Panc1 (cell line): Measurements from ENCODE around the gene SPAG4. TPM values are rescaled to one million over a fixed set of nuclear protein-coding genes. Genes with fewer than 3 reads are reported as not detected.
A peak's percentile ranks its signal among the peaks of the same experiment; 100 is the strongest.

ENCODE experiments used
- ATAC-seq: fragments of 200-7000 bp; cut with Tn5 transposase; 2 replicates; pipeline ENCODE4 v1.9.1; 2020; ENCODE audit warnings: mild to moderate bottlenecking, moderate library complexity
- BruUV-seq: library from RNA; stranded (reverse); fragments of 400-500 nt; replicated peaks from 2 replicates; lab custom pipeline; 2021; lab: Mats Ljungman, UMichigan
- CTCF ChIA-PET: fragments of 300-600 bp; sonication (Branson Sonifier 250); formaldehyde crosslinking; loops from one replicate; lab custom pipeline; 2022; ENCODE audit warnings: antibody characterized with exemption; lab: Charles Lee
- POLR2A ChIA-PET: fragments of 300-600 bp; sonication (Branson Sonifier 250); formaldehyde crosslinking; loops from one replicate; lab custom pipeline; 2022; ENCODE audit warnings: antibody characterized with exemption; lab: Charles Lee
- DNase-seq: peaks from one replicate; pipeline ENCODE4 v3.0.0-alpha.2; 2010; ENCODE audit warnings: low read depth, low spot score
- H3K27ac ChIP-seq: 2 replicates; pipeline ENCODE4 v1.5.1; 2011; ENCODE audit warnings: mild to moderate bottlenecking, low read length, inconsistent platforms
- H3K27me3 ChIP-seq: fragments of 200-500 bp; sonication (Bioruptor generic); 2 replicates; pipeline ENCODE4 v1.6.0; 2014; ENCODE audit warnings: low read length, inconsistent platforms; ENCODE audit not compliant: control insufficient read depth, insufficient read depth
- H3K36me3 ChIP-seq: fragments of 200-500 bp; sonication (Bioruptor generic); 2 replicates; pipeline ENCODE4 v1.5.1; 2014; ENCODE audit warnings: inconsistent platforms, mild to moderate bottlenecking, low read length, moderate library complexity; ENCODE audit not compliant: control insufficient read depth, insufficient read depth
- H3K4me1 ChIP-seq: 2 replicates; pipeline ENCODE4 v1.5.1; 2011; ENCODE audit warnings: inconsistent platforms, mild to moderate bottlenecking, low read length, moderate library complexity; ENCODE audit not compliant: control insufficient read depth, insufficient read depth
- H3K4me3 ChIP-seq, 2 experiments: 2 replicates each; pipeline ENCODE4 v1.5.1; 2011 to 2012; ENCODE audit warnings: low read depth in 2 of 2, low read length in 2 of 2, mild to moderate bottlenecking in 2 of 2, inconsistent platforms in 1 of 2, moderate library complexity in 1 of 2
- H3K9me3 ChIP-seq: fragments of 200-500 bp; sonication (Bioruptor generic); 2 replicates; pipeline ENCODE4 v1.5.1; 2014; ENCODE audit warnings: low read depth, mild to moderate bottlenecking, inconsistent platforms, low read length, moderate library complexity; ENCODE audit not compliant: control insufficient read depth, insufficient read depth
- POLR2AphosphoS5 ChIP-seq: IDR thresholded peaks from 2 replicates; pipeline ENCODE4 v1.6.1; 2012; ENCODE audit warnings: mild to moderate bottlenecking, low read depth, low read length, moderate library complexity
- SIN3A ChIP-seq: IDR thresholded peaks from 2 replicates; pipeline ENCODE4 v1.6.1; 2012; ENCODE audit warnings: low read depth, mild to moderate bottlenecking, low read length, moderate library complexity, borderline replicate concordance; ENCODE audit not compliant: insufficient read depth
- TCF7L2 ChIP-seq: IDR thresholded peaks from 2 replicates; pipeline ENCODE4 v1.6.1; 2011; ENCODE audit warnings: mild to moderate bottlenecking, low read depth, low read length, inconsistent platforms
- in situ Hi-C: cut with HindIII; loops from 2 replicates; pipeline ENCODE4 v1.10.0; 2016; ENCODE audit warnings: low sequenced_read_pairs, low pct_unique_long_range_greater_than_20kb
- intact Hi-C: fragments of 100-400 bp; cut with micrococcal nuclease; formaldehyde crosslinking; loops from one replicate; pipeline ENCODE4 v1.10.0; 2022; ENCODE audit not compliant: unreplicated experiment
- total RNA-seq: library from RNA; stranded (reverse); gene quantifications from one replicate; pipeline ENCODE4 v1.2.1, GENCODE V29; 2021; ENCODE audit not compliant: unreplicated experiment
- TF ChIP-seq, protein P1 (sequence below): fragments of 450-650 bp; IDR thresholded peaks from 2 replicates; pipeline ENCODE4 v1.5.1; 2017; ENCODE audit warnings: mild to moderate bottlenecking
- TF ChIP-seq, protein P2 (sequence below), 2 experiments: IDR thresholded peaks; 2 replicates each; pipeline ENCODE4 v1.6.1; 2011 to 2012; ENCODE audit warnings: low read depth in 2 of 2, control low read depth in 1 of 2, low read length in 1 of 2, mild to moderate bottlenecking in 1 of 2, moderate library complexity in 1 of 2; ENCODE audit not compliant: insufficient read depth in 1 of 2

SPAG4 gene
- total RNA-seq, 1 experiment from 2014 or later, result 17.6 TPM

DNA sequence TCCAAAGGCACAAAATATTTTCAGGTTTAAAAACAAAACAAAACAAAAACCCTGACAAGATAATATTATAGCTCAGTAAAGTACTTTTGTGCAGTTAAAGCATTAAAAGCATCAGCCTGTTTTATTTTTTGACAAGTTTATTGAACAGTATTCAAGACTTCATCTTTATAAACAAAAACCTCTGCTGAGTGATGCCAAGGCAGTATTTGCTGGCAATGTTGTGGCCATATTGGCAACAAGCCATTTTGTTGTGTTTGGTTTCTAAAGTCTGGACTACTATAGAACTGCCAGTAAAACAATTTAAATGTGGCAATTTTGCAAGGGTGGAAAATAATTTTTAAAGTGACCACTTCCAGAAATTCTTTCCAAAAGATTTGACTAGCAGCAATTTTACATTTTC is 33.2 kb downstream of the SPAG4 start:
- ChIA-PET POLR2A (no interaction called here), CTCF (interaction anchor here (1.0 kb wide), 1 partner anchor 29 kb away, joined by 4 read pairs; no protein-coding TSS in a partner anchor)
- no peak for ATAC-seq
- Histone ChIP-seq H3K36me3 (peaks cover 14% of the 10 kb centered on the region), H3K4me3 (no peak overlapping the region), H3K9me3 (no peaks in the 10 kb centered on the region), H3K4me1 (peaks cover 4% of the 10 kb centered on the region), H3K27me3 (no peaks in the 10 kb centered on the region), H3K27ac (no peak overlapping the region)
- no TSS peak for BruUV-seq
- no peak for DNase-seq
- TF ChIP-seq, protein P1, sequence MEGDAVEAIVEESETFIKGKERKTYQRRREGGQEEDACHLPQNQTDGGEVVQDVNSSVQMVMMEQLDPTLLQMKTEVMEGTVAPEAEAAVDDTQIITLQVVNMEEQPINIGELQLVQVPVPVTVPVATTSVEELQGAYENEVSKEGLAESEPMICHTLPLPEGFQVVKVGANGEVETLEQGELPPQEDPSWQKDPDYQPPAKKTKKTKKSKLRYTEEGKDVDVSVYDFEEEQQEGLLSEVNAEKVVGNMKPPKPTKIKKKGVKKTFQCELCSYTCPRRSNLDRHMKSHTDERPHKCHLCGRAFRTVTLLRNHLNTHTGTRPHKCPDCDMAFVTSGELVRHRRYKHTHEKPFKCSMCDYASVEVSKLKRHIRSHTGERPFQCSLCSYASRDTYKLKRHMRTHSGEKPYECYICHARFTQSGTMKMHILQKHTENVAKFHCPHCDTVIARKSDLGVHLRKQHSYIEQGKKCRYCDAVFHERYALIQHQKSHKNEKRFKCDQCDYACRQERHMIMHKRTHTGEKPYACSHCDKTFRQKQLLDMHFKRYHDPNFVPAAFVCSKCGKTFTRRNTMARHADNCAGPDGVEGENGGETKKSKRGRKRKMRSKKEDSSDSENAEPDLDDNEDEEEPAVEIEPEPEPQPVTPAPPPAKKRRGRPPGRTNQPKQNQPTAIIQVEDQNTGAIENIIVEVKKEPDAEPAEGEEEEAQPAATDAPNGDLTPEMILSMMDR, result no peak
- TF ChIP-seq POLR2AphosphoS5 (no peak), SIN3A (no peak), TCF7L2 (no peak)
- TF ChIP-seq, protein P2, sequence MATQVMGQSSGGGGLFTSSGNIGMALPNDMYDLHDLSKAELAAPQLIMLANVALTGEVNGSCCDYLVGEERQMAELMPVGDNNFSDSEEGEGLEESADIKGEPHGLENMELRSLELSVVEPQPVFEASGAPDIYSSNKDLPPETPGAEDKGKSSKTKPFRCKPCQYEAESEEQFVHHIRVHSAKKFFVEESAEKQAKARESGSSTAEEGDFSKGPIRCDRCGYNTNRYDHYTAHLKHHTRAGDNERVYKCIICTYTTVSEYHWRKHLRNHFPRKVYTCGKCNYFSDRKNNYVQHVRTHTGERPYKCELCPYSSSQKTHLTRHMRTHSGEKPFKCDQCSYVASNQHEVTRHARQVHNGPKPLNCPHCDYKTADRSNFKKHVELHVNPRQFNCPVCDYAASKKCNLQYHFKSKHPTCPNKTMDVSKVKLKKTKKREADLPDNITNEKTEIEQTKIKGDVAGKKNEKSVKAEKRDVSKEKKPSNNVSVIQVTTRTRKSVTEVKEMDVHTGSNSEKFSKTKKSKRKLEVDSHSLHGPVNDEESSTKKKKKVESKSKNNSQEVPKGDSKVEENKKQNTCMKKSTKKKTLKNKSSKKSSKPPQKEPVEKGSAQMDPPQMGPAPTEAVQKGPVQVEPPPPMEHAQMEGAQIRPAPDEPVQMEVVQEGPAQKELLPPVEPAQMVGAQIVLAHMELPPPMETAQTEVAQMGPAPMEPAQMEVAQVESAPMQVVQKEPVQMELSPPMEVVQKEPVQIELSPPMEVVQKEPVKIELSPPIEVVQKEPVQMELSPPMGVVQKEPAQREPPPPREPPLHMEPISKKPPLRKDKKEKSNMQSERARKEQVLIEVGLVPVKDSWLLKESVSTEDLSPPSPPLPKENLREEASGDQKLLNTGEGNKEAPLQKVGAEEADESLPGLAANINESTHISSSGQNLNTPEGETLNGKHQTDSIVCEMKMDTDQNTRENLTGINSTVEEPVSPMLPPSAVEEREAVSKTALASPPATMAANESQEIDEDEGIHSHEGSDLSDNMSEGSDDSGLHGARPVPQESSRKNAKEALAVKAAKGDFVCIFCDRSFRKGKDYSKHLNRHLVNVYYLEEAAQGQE (IDR thresholded peaks at IDR 0.05; ENCODE audit: insufficient read depth in 1 of 2, low read depth in 2 of 2, low read length in 1 of 2), result no peak
- in situ Hi-C loops, result no loop called here
- intact Hi-C loops, result no loop called here

DNA sequence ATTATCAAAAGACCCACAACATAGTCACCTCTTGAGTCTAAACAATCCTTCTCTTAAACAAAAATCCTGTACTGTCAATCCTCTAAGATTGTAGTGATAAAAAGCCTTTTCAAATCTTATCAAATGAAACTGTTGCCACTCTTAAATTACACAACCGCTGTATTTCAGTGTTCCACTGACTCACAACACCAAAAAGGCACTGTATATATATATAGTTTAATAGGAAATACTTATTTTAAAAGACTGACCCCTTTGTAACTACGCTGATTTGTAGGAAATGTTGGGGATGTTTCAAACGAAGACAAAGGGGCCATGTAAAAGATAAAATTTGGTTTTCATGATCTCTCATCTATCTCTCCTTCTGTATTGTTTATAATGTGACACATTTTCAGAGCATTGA is 35.0 kb downstream of the SPAG4 start:
- ChIA-PET POLR2A (no interaction called here), CTCF (no interaction called here)
- no peaks in the 10 kb centered on the region for H3K9me3 ChIP-seq
- no peak for DNase-seq
- no peak for ATAC-seq
- intact Hi-C loops, result no loop called here
- in situ Hi-C loops, result no loop called here
- H3K4me3 ChIP-seq, result no peak overlapping the region
- no peak for TF ChIP-seq POLR2AphosphoS5
- TF ChIP-seq, protein P2 (IDR thresholded peaks at IDR 0.05; ENCODE audit: insufficient read depth in 1 of 2, low read depth in 2 of 2, low read length in 1 of 2), result no peak
- TF ChIP-seq SIN3A, result no peak
- no peak for TF ChIP-seq TCF7L2
- TF ChIP-seq, protein P1, result no peak
- peaks cover 4% of the 10 kb centered on the region for H3K4me1 ChIP-seq
- H3K36me3 ChIP-seq, result peaks cover 20% of the 10 kb centered on the region
- no peak overlapping the region for H3K27ac ChIP-seq
- H3K27me3 ChIP-seq, result no peaks in the 10 kb centered on the region
- BruUV-seq, result TSS peak; percentile 0
